Neuron (in vitro differentiated cells): ENCODE measurements around the gene ABCG8.

ENCODE experiments used
- H2AFZ ChIP-seq: one replicate; pipeline ENCODE4 v1.6.1; 2013; ENCODE audit warnings: low read depth, mild to moderate bottlenecking, inconsistent platforms, low read length, moderate library complexity
- H3K27me3 ChIP-seq: one replicate; pipeline ENCODE4 v1.6.1; 2013; ENCODE audit warnings: low read length; ENCODE audit not compliant: insufficient read depth
- H3K36me3 ChIP-seq: one replicate; pipeline ENCODE4 v1.6.1; 2013; ENCODE audit warnings: low read length; ENCODE audit not compliant: insufficient read depth
- H3K4me1 ChIP-seq: one replicate; pipeline ENCODE4 v1.6.1; 2013; ENCODE audit warnings: low read length; ENCODE audit not compliant: insufficient read depth
- H3K4me3 ChIP-seq: 2 replicates; pipeline ENCODE4 v1.5.1; 2013; ENCODE audit warnings: mild to moderate bottlenecking, low read length, moderate library complexity
- H3K9me3 ChIP-seq: one replicate; pipeline ENCODE4 v1.6.1; 2013; ENCODE audit warnings: low read length

The ABCG8 gene

GRCh38 chr2:43853141-43854081 is 14.6 kb downstream of the ABCG8 start:
- H3K27me3 ChIP-seq: no peaks in the 10 kb centered on the region
- no peaks in the 10 kb centered on the region for H3K36me3 ChIP-seq
- H3K9me3 ChIP-seq: peaks cover 4% of the 10 kb centered on the region
- no peak overlapping the region for H3K4me3 ChIP-seq
- no peak overlapping the region for H2AFZ ChIP-seq
- no peaks in the 10 kb centered on the region for H3K4me1 ChIP-seq

GRCh38 chr2:43854671-43855070 is 15.9 kb downstream of the ABCG8 start:
- H3K9me3 ChIP-seq: peaks cover 4% of the 10 kb centered on the region
- no peaks in the 10 kb centered on the region for H3K27me3 ChIP-seq
- H3K4me1 ChIP-seq: no peaks in the 10 kb centered on the region
- no peak overlapping the region for H2AFZ ChIP-seq
- H3K36me3 ChIP-seq: no peaks in the 10 kb centered on the region
- H3K4me3 ChIP-seq: no peak overlapping the region

GRCh38 chr2:43855292-43855691 is 16.5 kb downstream of the ABCG8 start:
- Histone ChIP-seq H3K9me3 (peaks cover 4% of the 10 kb centered on the region), H2AFZ (no peak overlapping the region), H3K36me3 (no peaks in the 10 kb centered on the region), H3K27me3 (no peaks in the 10 kb centered on the region), H3K4me3 (no peak overlapping the region), H3K4me1 (no peaks in the 10 kb centered on the region)

- no peak overlapping the region for H3K4me3 ChIP-seq
- no peaks in the 10 kb centered on the region for H3K9me3 ChIP-seq
- H3K4me1 ChIP-seq: no peaks in the 10 kb centered on the region
- H2AFZ ChIP-seq: no peak overlapping the region
- no peaks in the 10 kb centered on the region for H3K36me3 ChIP-seq
- no peaks in the 10 kb centered on the region for H3K27me3 ChIP-seq
These were observed 33.4 kb downstream of the ABCG8 start for GRCh38 chr2:43872151-43872550.

- Histone ChIP-seq H3K4me1 (no peaks in the 10 kb centered on the region), H2AFZ (no peak overlapping the region), H3K36me3 (no peaks in the 10 kb centered on the region), H3K9me3 (no peaks in the 10 kb centered on the region), H3K27me3 (no peaks in the 10 kb centered on the region), H3K4me3 (no peak overlapping the region)
These were observed 36.1 kb downstream of the ABCG8 start for GRCh38 chr2:43874776-43875451.

GRCh38 chr2:43877782-43878464 is 39.2 kb downstream of the ABCG8 start:
- Histone ChIP-seq H3K36me3 (no peaks in the 10 kb centered on the region), H3K4me3 (no peak overlapping the region), H3K4me1 (no peaks in the 10 kb centered on the region), H3K9me3 (no peaks in the 10 kb centered on the region), H3K27me3 (no peaks in the 10 kb centered on the region), H2AFZ (no peak overlapping the region)

GRCh38 chr2:43879261-43879660 is 40.5 kb downstream of the ABCG8 start:
- H3K9me3 ChIP-seq: no peaks in the 10 kb centered on the region
- H3K4me1 ChIP-seq: no peaks in the 10 kb centered on the region
- H2AFZ ChIP-seq: no peak overlapping the region
- H3K27me3 ChIP-seq: no peaks in the 10 kb centered on the region
- no peaks in the 10 kb centered on the region for H3K36me3 ChIP-seq
- no peak overlapping the region for H3K4me3 ChIP-seq

GRCh38 chr2:43880471-43880870 is 41.7 kb downstream of the ABCG8 start:
- no peak overlapping the region for H3K4me3 ChIP-seq
- H3K4me1 ChIP-seq: no peaks in the 10 kb centered on the region
- H2AFZ ChIP-seq: no peak overlapping the region
- H3K27me3 ChIP-seq: no peaks in the 10 kb centered on the region
- H3K9me3 ChIP-seq: no peaks in the 10 kb centered on the region
- H3K36me3 ChIP-seq: no peaks in the 10 kb centered on the region

GRCh38 chr2:43880952-43881351 is 42.2 kb downstream of the ABCG8 start:
- Histone ChIP-seq H2AFZ (no peak overlapping the region), H3K9me3 (no peaks in the 10 kb centered on the region), H3K4me1 (no peaks in the 10 kb centered on the region), H3K36me3 (peaks cover 3% of the 10 kb centered on the region), H3K27me3 (no peaks in the 10 kb centered on the region), H3K4me3 (no peak overlapping the region)

GRCh38 chr2:43882312-43882711 is 43.5 kb downstream of the ABCG8 start:
- H2AFZ ChIP-seq: no peak overlapping the region
- H3K36me3 ChIP-seq: peaks cover 13% of the 10 kb centered on the region
- no peak overlapping the region for H3K4me3 ChIP-seq
- no peaks in the 10 kb centered on the region for H3K9me3 ChIP-seq
- no peaks in the 10 kb centered on the region for H3K4me1 ChIP-seq
- no peaks in the 10 kb centered on the region for H3K27me3 ChIP-seq

GRCh38 chr2:43884689-43885088 is 45.9 kb downstream of the ABCG8 start:
- Histone ChIP-seq H3K4me1 (no peaks in the 10 kb centered on the region), H3K4me3 (no peak overlapping the region), H3K9me3 (peaks cover 1% of the 10 kb centered on the region), H3K27me3 (no peaks in the 10 kb centered on the region), H3K36me3 (peaks cover 33% of the 10 kb centered on the region), H2AFZ (no peak overlapping the region)

GRCh38 chr2:43885132-43885632 is 46.4 kb downstream of the ABCG8 start:
- Histone ChIP-seq H3K4me3 (no peak overlapping the region), H3K9me3 (peaks cover 1% of the 10 kb centered on the region), H2AFZ (no peak overlapping the region), H3K4me1 (no peaks in the 10 kb centered on the region), H3K27me3 (no peaks in the 10 kb centered on the region), H3K36me3 (peaks cover 38% of the 10 kb centered on the region)

GRCh38 chr2:43887176-43887575 is 48.4 kb downstream of the ABCG8 start:
- no peaks in the 10 kb centered on the region for H3K27me3 ChIP-seq
- H3K36me3 ChIP-seq: peaks cover 56% of the 10 kb centered on the region
- H3K9me3 ChIP-seq: peaks cover 1% of the 10 kb centered on the region
- H3K4me3 ChIP-seq: no peak overlapping the region
- H3K4me1 ChIP-seq: no peaks in the 10 kb centered on the region
- H2AFZ ChIP-seq: no peak overlapping the region
